T-helper 17 cell (primary cell): Measurements from ENCODE around the gene SYNGR3. TPM values are rescaled to one million over a fixed set of nuclear protein-coding genes. Genes with fewer than 3 reads are reported as not detected.
"Not testable (repeated sequence)": the region's sequence is repeated elsewhere in the genome, so short reads cannot be mapped to it uniquely, and the experiment has no call there.

ENCODE experiments used
- ATAC-seq: fragments of 150-1000 bp; cut with Tn5 transposase; 2 replicates; pipeline ENCODE4 v1.10.0; 2021; ENCODE audit warnings: mild to moderate bottlenecking, moderate library complexity
- DNase-seq, 3 donors: peaks; one replicate each; pipeline versions ENCODE4 v3.0.0 to v3.0.0-alpha.2; 2020 to 2021
- H3K9me3 ChIP-seq: one replicate; pipeline ENCODE4 v1.7.0; 2013; ENCODE audit warnings: low read length, mild to moderate bottlenecking; ENCODE audit not compliant: control insufficient read depth, poor library complexity, severe bottlenecking
- H3K27ac Mint-ChIP-seq: one replicate; pipeline ENCODE4 v1.8.0; 2022; ENCODE audit warnings: mild to moderate bottlenecking, moderate library complexity, mixed read lengths
- H3K27me3 Mint-ChIP-seq: one replicate; pipeline ENCODE4 v1.8.0; 2022; ENCODE audit warnings: mixed read lengths
- H3K36me3 Mint-ChIP-seq: one replicate; pipeline ENCODE4 v1.8.0; 2022; ENCODE audit warnings: low read depth, mixed read lengths
- H3K4me1 Mint-ChIP-seq: one replicate; pipeline ENCODE4 v1.8.0; 2022; ENCODE audit warnings: mild to moderate bottlenecking, mixed read lengths
- H3K4me3 Mint-ChIP-seq: one replicate; pipeline ENCODE4 v1.8.0; 2022; ENCODE audit warnings: mild to moderate bottlenecking, moderate library complexity, mixed read lengths
- total RNA-seq, 4 donors: library from RNA in 2 of 4; stranded (reverse) in 2 of 4; gene quantifications; one replicate each; pipeline ENCODE4 v1.2.3 and lab custom pipeline; 2022 to 2026

SYNGR3 gene
- total RNA-seq, 2 donors from 2014 or later = 7.3 to 8.1 TPM

- Mint-ChIP-seq H3K36me3 (no peaks in the 10 kb centered on the region), H3K4me1 (peaks cover 7% of the 10 kb centered on the region), H3K4me3 (no peak overlapping the region)
Measured at GRCh38 chr16:2030036-2030435, 40.3 kb downstream of the SYNGR3 start.

GRCh38 chr16:2031081-2031577 is 41.4 kb downstream of the SYNGR3 start:
- no peaks in the 10 kb centered on the region for H3K9me3 ChIP-seq
- Mint-ChIP-seq H3K27me3 (no peaks in the 10 kb centered on the region), H3K36me3 (no peaks in the 10 kb centered on the region), H3K27ac (no peak overlapping the region), H3K4me1 (peaks cover 7% of the 10 kb centered on the region), H3K4me3 (no peak overlapping the region)
- ATAC-seq = no peak
- no peak for DNase-seq

More at GRCh38 chr16:2030036-2030435, 40.3 kb downstream of the SYNGR3 start:
- Mint-ChIP-seq H3K27ac (no peak overlapping the region), H3K27me3 (no peaks in the 10 kb centered on the region)
- no peak for DNase-seq
- ATAC-seq = no peak
- H3K9me3 ChIP-seq = no peaks in the 10 kb centered on the region

- peaks cover 5% of the 10 kb centered on the region for H3K4me1 Mint-ChIP-seq
- H3K9me3 ChIP-seq = no peaks in the 10 kb centered on the region
- H3K36me3 Mint-ChIP-seq = no peaks in the 10 kb centered on the region
- no peak overlapping the region for H3K4me3 Mint-ChIP-seq
- H3K27ac Mint-ChIP-seq = no peak overlapping the region
- ATAC-seq (no peak), DNase-seq (no peak)
- no peaks in the 10 kb centered on the region for H3K27me3 Mint-ChIP-seq
Measured at GRCh38 chr16:2032285-2033056, 42.7 kb downstream of the SYNGR3 start.

GRCh38 chr16:2033057-2033908 is 43.5 kb downstream of the SYNGR3 start:
- H3K27me3 Mint-ChIP-seq = no peaks in the 10 kb centered on the region
- no peaks in the 10 kb centered on the region for H3K36me3 Mint-ChIP-seq
- H3K4me1 Mint-ChIP-seq = peaks cover 4% of the 10 kb centered on the region
- H3K4me3 Mint-ChIP-seq = no peak overlapping the region
- no peaks in the 10 kb centered on the region for H3K9me3 ChIP-seq
- no peak overlapping the region for H3K27ac Mint-ChIP-seq
- no peak for ATAC-seq
- DNase-seq = no peak

GRCh38 chr16:2033909-2034695 is 44.3 kb downstream of the SYNGR3 start:
- not testable (repeated sequence) for H3K4me3 Mint-ChIP-seq, H3K27me3 Mint-ChIP-seq, DNase-seq, H3K27ac Mint-ChIP-seq, H3K9me3 ChIP-seq, ATAC-seq, H3K36me3 Mint-ChIP-seq, H3K4me1 Mint-ChIP-seq

- no peak for ATAC-seq
- no peak overlapping the region for H3K4me3 Mint-ChIP-seq
- H3K27ac Mint-ChIP-seq = no peak overlapping the region
- no peaks in the 10 kb centered on the region for H3K36me3 Mint-ChIP-seq
- no peaks in the 10 kb centered on the region for H3K27me3 Mint-ChIP-seq
- peaks cover 4% of the 10 kb centered on the region for H3K4me1 Mint-ChIP-seq
- no peak for DNase-seq
- H3K9me3 ChIP-seq = no peaks in the 10 kb centered on the region
Measured at GRCh38 chr16:2034696-2035430, 45.1 kb downstream of the SYNGR3 start.

- Mint-ChIP-seq H3K27ac (no peak overlapping the region), H3K4me3 (no peak overlapping the region), H3K27me3 (no peaks in the 10 kb centered on the region), H3K36me3 (no peaks in the 10 kb centered on the region), H3K4me1 (peaks cover 4% of the 10 kb centered on the region)
- DNase-seq (no peak), ATAC-seq (no peak)
- H3K9me3 ChIP-seq = no peaks in the 10 kb centered on the region
Measured at GRCh38 chr16:2035431-2036199, 45.8 kb downstream of the SYNGR3 start.

GRCh38 chr16:2036200-2036966 is 46.6 kb downstream of the SYNGR3 start:
- Mint-ChIP-seq H3K27ac (no peak overlapping the region), H3K27me3 (no peaks in the 10 kb centered on the region), H3K4me1 (peaks cover 4% of the 10 kb centered on the region), H3K36me3 (no peaks in the 10 kb centered on the region), H3K4me3 (no peak overlapping the region)
- H3K9me3 ChIP-seq = no peaks in the 10 kb centered on the region
- DNase-seq = no peak
- ATAC-seq = no peak

GRCh38 chr16:2037115-2037514 is 47.3 kb downstream of the SYNGR3 start:
- Mint-ChIP-seq H3K27ac (no peak overlapping the region), H3K4me1 (peaks cover 4% of the 10 kb centered on the region), H3K36me3 (no peaks in the 10 kb centered on the region), H3K4me3 (no peak overlapping the region), H3K27me3 (no peaks in the 10 kb centered on the region)
- DNase-seq (no peak), ATAC-seq (no peak)
- H3K9me3 ChIP-seq = no peaks in the 10 kb centered on the region

- no peak overlapping the region for H3K4me3 Mint-ChIP-seq
- H3K36me3 Mint-ChIP-seq = no peaks in the 10 kb centered on the region
- H3K4me1 Mint-ChIP-seq = no peaks in the 10 kb centered on the region
- no peaks in the 10 kb centered on the region for H3K27me3 Mint-ChIP-seq
- no peaks in the 10 kb centered on the region for H3K9me3 ChIP-seq
- DNase-seq = no peak
- ATAC-seq = no peak
- no peak overlapping the region for H3K27ac Mint-ChIP-seq
Measured at GRCh38 chr16:2037647-2038381, 48.0 kb downstream of the SYNGR3 start.
